DMS 273 (cell line): ENCODE results near the gene ABTB2.

ENCODE experiments used
- DNase-seq: peaks from one replicate; lab custom pipeline; 2025; ENCODE audit not compliant: unreplicated experiment; lab: John Stamatoyannopoulos, UW

Gene ABTB2

GRCh38 chr11:34296412-34296811 is 61.4 kb downstream of the ABTB2 start:
- no peak for DNase-seq

GRCh38 chr11:34292546-34292945 is 65.3 kb downstream of the ABTB2 start:
- no peak for DNase-seq

GRCh38 chr11:34292111-34292510 is 65.7 kb downstream of the ABTB2 start:
- no peak for DNase-seq

GRCh38 chr11:34290926-34291325 is 66.9 kb downstream of the ABTB2 start:
- DNase-seq: peak; percentile 22

- DNase-seq: no peak
These were observed 69.3 kb downstream of the ABTB2 start for GRCh38 chr11:34288492-34288891.

- DNase-seq: no peak
These were observed 72.9 kb downstream of the ABTB2 start for GRCh38 chr11:34284811-34285481.

- no peak for DNase-seq
These were observed 73.7 kb downstream of the ABTB2 start for GRCh38 chr11:34284156-34284555.

- no peak for DNase-seq
These were observed 76.6 kb downstream of the ABTB2 start for GRCh38 chr11:34280945-34281872.

- no peak for DNase-seq
These were observed 79.0 kb downstream of the ABTB2 start for GRCh38 chr11:34278693-34279297.

- no peak for DNase-seq
These were observed 79.6 kb downstream of the ABTB2 start for GRCh38 chr11:34278175-34278574.

- DNase-seq: no peak
These were observed 80.6 kb downstream of the ABTB2 start for GRCh38 chr11:34277171-34277570.

- DNase-seq: no peak
These were observed 81.4 kb downstream of the ABTB2 start for GRCh38 chr11:34276352-34276864.

GRCh38 chr11:34275486-34275885 is 82.3 kb downstream of the ABTB2 start:
- no peak for DNase-seq

- DNase-seq: no peak
These were observed 83.0 kb downstream of the ABTB2 start for GRCh38 chr11:34274712-34275398.

- no peak for DNase-seq
These were observed 84.7 kb downstream of the ABTB2 start for GRCh38 chr11:34273099-34273498.

GRCh38 chr11:34271727-34272126 is 86.1 kb downstream of the ABTB2 start:
- DNase-seq: no peak

GRCh38 chr11:34270711-34271110 is 87.1 kb downstream of the ABTB2 start:
- DNase-seq: peak; percentile 10

GRCh38 chr11:34269694-34270245 is 88.0 kb downstream of the ABTB2 start:
- DNase-seq: no peak

GRCh38 chr11:34268906-34269430 is 88.8 kb downstream of the ABTB2 start:
- DNase-seq: no peak

GRCh38 chr11:34267417-34267816 is 90.4 kb downstream of the ABTB2 start:
- no peak for DNase-seq
